ENCODE measurements around the gene BARHL1.

The BARHL1 gene

GRCh38 chr9:132588501-132589147, 6.2 kb downstream of the BARHL1 start:
- no peak for DNase-seq

DNA sequence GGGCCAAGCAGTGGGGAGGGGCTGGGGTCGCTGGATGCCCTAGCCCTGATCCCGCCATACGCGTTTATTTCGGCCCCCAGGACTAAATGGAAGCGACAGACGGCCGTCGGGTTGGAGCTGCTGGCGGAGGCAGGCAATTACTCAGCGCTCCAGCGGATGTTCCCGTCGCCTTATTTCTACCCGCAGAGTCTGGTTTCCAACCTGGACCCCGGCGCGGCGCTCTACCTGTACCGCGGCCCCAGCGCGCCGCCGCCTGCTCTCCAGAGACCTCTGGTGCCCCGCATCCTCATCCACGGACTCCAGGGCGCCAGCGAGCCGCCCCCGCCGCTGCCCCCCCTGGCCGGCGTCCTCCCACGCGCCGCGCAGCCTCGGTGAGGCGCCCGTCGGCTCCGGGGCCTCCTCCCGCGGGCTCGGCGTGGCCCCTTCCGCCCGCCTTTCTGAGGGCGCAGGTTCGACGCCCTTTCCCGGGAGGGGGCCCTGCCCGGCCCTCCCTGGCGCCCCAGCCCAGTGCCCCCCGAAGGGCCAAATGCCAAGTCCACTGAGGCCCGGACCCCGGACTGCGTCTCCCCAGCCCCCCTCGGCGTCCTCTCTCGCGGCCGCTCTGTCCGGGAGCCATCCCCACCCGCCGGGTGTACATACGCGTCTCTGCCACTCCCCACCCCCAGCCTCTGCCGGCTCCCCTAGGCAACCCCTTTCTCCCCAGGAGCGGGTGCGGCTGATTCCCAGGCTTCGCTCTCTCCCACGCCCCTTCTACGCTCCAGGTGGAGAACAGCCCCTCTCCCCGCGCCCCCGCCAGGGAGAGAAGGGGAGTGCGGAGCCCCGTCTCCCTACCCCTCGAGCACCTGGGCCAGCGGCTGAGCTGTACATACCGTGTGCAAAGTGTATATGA, 7.0 kb downstream of the BARHL1 start:
- DNase-seq: no peak

GRCh38 chr9:132590037-132590317, 7.6 kb downstream of the BARHL1 start:
- no peak for DNase-seq

DNA sequence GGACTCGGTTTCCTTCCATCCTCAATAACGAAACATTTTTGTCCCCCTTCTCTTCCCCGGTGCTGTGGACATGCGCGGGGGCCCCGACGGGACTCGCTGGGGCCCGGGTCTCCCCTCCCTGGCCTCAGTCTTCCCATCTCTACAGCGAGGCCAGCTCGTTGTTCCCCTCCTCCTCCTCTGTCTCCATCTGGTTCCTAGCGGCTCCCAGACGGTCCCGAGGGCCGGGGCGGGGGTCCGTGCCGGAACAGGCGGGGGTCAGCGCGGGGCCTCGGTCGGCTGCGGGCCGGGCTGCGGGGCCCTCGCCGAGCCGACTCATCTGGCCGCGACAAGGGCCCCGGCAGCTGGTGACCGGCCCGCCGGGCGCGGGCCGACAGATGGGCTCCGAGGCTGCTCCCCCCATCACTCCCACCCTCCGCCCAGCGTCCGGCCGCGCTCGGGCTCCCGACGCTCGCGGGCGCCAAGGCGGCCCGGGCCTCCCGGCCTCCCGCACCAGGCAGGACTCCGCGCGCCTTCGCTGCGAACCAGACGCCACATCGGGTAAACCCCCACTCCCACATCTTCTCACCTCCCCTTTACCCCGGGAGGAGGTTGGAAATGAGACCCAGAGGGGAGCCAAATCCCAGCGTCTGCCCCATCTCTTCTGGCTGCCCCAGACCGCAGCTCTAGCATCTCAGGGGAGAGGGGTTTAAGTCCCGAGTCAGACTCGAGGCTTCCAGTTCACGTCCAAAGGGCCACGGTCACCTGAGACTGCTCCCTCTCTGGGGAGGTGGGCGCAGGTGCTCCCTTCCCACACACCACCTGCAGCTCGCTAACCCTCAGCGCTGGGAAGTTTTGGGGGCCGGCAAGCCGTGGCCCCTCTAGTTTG, 8.1 kb downstream of the BARHL1 start:
- DNase-seq: no peak

DNA sequence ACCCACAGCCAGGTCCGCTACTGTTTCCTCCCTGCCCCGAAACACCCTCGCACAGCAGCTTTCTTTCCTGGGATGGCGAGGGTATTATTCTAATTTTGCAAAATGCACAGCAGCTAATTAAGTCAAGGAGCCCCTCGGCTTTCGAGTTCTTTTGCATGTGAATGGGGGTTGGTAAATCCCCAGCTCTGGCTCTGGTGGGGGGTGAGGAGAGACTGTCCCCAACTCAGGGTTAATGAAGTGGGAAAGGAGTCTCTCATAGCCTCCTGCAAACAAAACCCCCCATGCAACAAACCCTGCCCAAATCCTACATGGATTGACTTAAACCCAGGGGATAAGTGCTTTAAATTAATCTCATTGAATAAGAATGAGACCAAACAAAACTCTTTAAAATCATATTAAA, 8.8 kb downstream of the BARHL1 start:
- DNase-seq: no peak

- DNase-seq: no peak
These were observed 9.4 kb downstream of the BARHL1 start for GRCh38 chr9:132591751-132592314.

DNA sequence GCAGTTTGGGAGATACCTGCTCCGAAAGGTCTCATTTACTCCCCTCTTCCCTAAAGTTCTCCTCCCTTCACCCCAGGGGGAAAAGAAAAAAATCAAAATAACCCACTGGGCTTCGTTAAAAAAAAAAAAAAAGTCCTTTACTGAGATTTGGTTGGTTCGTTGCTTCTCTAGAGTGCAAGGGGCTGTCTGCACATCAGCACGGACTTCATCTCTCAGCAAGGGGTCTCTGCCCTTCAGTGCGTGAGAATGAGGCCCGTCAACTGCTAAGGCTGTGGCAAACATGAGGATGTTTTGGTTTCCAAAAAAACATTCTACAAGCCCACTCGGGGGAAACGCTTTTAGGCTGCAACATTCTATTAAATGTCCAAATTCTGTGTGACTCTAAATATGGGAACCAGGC, 10.0 kb downstream of the BARHL1 start:
- DNase-seq: no peak

GRCh38 chr9:132594412-132594811, 12.0 kb downstream of the BARHL1 start:
- no peak for DNase-seq

DNA sequence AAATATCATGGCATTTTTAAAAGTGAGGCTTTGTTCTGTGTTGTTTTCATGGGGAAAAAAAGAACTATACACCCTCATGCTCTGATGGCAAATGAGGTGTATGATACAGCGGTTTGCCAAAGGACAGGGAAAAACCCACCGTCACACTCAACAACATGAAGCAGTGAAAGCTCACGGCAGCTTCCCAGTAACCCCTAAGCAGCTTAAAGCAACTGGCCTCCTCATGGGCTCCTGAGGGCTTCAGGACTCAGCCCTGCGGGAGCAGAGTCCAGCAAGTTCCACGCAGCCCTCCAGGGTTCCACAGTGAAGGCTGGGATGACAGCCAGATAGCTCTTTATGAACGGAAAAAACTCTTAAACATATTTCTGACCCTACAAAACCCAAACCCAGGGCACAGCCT, 12.9 kb downstream of the BARHL1 start:
- no peak for DNase-seq

GRCh38 chr9:132596200-132596599, 13.8 kb downstream of the BARHL1 start:
- DNase-seq: no peak

DNA sequence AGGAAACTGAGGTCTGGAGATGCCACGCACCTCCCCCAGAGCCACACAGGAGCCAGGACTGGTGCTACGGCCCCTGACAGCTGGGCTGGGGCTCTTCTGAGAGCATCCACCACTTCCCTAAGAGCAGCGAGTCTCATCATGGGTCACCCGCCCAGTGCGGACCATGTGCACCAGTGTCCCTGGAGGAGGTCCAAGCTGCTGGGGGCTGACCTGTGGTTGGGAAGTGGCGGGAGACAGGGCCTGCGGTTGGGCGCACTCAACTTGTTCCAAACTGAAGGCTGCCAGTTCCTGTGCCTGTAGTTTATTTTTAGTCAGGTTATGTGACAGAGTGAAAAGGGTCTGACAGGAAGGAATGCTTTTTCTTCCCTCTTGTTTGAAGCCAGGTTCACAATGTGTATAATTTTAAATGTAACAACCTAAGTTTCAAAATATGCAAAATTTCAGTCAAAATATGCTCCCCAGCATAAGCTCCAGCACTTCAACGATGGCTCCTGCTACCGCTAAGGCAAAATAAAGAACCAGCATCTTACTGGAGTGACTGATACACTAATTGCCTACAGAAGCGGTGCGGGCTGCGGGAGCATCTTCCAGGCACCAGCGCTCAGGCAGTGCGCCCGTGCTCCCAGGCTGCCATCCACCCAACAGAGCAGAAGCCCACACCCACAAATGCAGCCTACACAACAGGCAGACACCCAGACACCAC, 14.8 kb downstream of the BARHL1 start:
- DNase-seq: no peak

- no peak for DNase-seq
These were observed 18.0 kb downstream of the BARHL1 start for GRCh38 chr9:132600326-132600984.

- no peak for DNase-seq
These were observed 19.8 kb downstream of the BARHL1 start for GRCh38 chr9:132602207-132602606.

GRCh38 chr9:132605387-132605786, 23.0 kb downstream of the BARHL1 start:
- DNase-seq: no peak

DNA sequence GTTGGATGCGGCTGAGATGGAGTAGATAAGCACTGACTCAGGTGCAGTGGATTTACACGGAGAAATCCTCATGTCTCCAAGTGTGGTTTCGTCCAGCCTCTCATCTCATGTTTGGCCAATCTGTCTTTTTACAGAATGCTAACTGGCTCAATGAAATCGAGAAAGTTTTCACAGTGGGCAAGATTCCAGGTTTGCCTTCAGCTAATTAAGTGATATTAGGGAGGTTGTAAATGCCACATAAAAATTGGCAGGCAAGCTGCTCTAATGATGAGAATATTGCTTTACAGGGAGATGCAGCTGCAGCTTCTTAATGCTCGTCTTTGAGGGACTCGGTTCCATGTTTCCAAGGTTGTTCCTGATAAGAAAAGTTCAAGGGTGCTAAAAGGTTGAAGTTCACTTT, 23.7 kb downstream of the BARHL1 start:
- no peak for DNase-seq

GRCh38 chr9:132609184-132609583, 26.8 kb downstream of the BARHL1 start:
- DNase-seq: no peak

- DNase-seq: no peak
These were observed 27.4 kb downstream of the BARHL1 start for GRCh38 chr9:132609829-132610228.

DNA sequence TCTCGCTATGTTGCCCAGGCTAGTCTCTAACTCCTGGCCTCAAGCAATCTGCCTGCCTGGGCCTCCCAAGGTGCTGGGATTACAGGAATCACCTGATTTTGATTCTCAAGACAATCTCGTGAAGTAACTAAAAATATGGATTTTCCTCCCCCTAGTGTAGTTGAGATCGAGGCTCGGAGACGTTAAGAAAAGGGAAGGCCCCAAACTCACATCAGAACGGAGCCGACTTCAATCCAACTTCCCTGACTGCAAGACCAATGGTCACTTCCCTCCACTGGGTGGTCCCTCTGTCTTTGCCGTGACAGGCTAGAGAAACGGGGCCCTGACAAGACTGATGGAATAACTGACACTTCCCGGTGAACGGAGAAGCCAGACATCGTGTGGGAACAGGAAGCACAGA, 28.3 kb downstream of the BARHL1 start:
- no peak for DNase-seq

DNA sequence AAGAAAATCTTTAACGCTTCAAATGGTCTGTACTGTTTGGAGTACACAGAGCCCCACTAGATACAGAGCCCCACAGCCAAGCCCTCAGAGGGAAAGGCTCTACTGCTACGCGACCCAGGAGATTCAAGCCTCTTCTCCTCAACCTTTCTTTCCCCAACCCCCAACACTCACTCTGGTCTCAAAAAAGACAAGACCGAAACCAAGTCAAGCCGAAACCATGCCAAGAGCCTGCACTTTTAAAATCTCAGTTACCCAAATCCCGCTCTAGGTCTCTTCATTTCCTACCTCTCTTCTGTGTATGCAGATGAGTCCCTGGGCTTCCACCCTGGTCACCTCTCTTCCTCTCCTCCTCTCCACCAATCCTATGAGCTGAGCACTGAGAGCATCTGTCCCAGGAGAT, 31.9 kb downstream of the BARHL1 start:
- DNase-seq: no peak

- DNase-seq: no peak
These were observed 33.4 kb downstream of the BARHL1 start for GRCh38 chr9:132615774-132616173.

GRCh38 chr9:132616725-132617124, 34.3 kb downstream of the BARHL1 start:
- DNase-seq: no peak

GRCh38 chr9:132622159-132622558, 39.8 kb downstream of the BARHL1 start:
- DNase-seq: no peak

Data from NCI-H2081 treated with DMSO at 0.1 percent for 48 hours (cell line).